ENCODE measurements around the gene CACNA1G. TPM values are rescaled to one million over a fixed set of nuclear protein-coding genes. Genes with fewer than 3 reads are reported as not detected.

Gene CACNA1G
- total RNA-seq, 4 donors from 2014 or later, result 0.15 to 0.94 (median 0.16) TPM; not detected in 1

- 20 to 100% methylated on average over 1 to 4 of the region's 12 CpGs for WGBS, 2 donors (ENCODE audit: low coverage in 1 of 2)
- Histone ChIP-seq H3K36me3 (no peaks in the 10 kb centered on the region), H3K27me3 (peaks cover 46% of the 10 kb centered on the region), H3K9me3 (no peaks in the 10 kb centered on the region), H3K4me1 (peaks cover 0 to 16% (median 11%) of the 10 kb centered on the region in 3 donors), H3K4me3 (no peak overlapping the region), H3K27ac (no peak overlapping the region)
- TF ChIP-seq EP300 (IDR thresholded peaks at IDR 0.05) (no peak), CTCF (IDR thresholded peaks at IDR 0.05) (no peak), POLR2A (IDR thresholded peaks at IDR 0.05) (no peak), POLR2AphosphoS5 (IDR thresholded peaks at IDR 0.05) (no peak)
- ATAC-seq, result no peak
These were observed 8.1 kb downstream of the CACNA1G start for GRCh38 chr17:50568659-50569058.

DNA sequence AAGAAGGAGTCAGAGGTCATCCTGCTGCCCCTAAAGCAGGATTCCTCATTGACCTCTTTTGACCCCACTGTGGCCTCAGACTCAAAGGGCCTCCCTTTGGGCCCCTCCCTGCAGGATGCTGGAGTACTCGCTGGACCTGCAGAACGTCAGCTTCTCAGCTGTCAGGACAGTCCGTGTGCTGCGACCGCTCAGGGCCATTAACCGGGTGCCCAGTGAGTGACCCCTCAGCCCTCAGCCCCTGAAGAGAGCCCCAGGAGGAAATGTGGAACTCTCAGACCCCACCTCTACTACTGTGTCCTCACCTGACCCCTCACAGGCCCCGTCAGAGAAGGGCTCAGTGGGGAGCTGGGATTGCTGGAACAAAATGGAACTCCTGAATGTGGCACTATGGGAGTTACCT, 9.1 kb downstream of the CACNA1G start:
- Histone ChIP-seq H3K4me1 (peaks cover 0 to 14% (median 8%) of the 10 kb centered on the region in 3 donors), H3K27ac (no peak overlapping the region), H3K27me3 (peaks cover 37% of the 10 kb centered on the region), H3K9me3 (no peaks in the 10 kb centered on the region), H3K36me3 (no peaks in the 10 kb centered on the region), H3K4me3 (no peak overlapping the region)
- 86 to 100% methylated on average over 1 of the region's 7 CpGs for WGBS, 2 donors (ENCODE audit: low coverage in 1 of 2)
- TF ChIP-seq EP300 (IDR thresholded peaks at IDR 0.05) (no peak), POLR2A (IDR thresholded peaks at IDR 0.05) (no peak), CTCF (IDR thresholded peaks at IDR 0.05) (no peak), POLR2AphosphoS5 (IDR thresholded peaks at IDR 0.05) (no peak)
- no peak for ATAC-seq

DNA sequence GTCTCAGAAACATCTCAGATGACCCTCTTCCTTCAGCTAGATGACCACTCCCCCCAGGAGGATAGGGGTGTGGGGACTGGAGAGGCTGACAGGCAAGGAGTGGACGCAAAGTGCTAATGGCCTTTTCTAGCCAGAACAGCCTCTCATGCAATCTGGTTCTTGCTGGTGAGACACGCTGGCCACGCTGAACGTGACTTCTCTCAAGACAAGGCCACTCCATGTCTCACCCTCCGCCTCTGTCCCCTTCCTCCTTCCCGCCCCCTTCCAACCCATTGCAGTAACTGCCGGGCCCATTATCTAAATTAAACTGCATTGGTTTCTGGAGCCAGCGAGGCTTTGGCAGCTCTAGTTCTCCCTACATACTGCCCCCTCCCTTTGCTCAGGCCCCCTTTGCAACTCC, 9.5 kb downstream of the CACNA1G start:
- no peaks in the 10 kb centered on the region for H3K36me3 ChIP-seq
- H3K4me3 ChIP-seq, result no peak overlapping the region
- no peak overlapping the region for H3K27ac ChIP-seq
- TF ChIP-seq POLR2AphosphoS5 (IDR thresholded peaks at IDR 0.05), result no peak
- TF ChIP-seq EP300 (IDR thresholded peaks at IDR 0.05), result no peak
- TF ChIP-seq POLR2A (IDR thresholded peaks at IDR 0.05), result no peak
- TF ChIP-seq CTCF (IDR thresholded peaks at IDR 0.05), result no peak
- peaks cover 0 to 9% (median 5%) of the 10 kb centered on the region in 3 donors for H3K4me1 ChIP-seq
- ATAC-seq, result no peak
- WGBS, 2 donors (ENCODE audit: low coverage in 1 of 2), result 85 to 90% methylated on average over 2 to 8 of the region's 8 CpGs
- H3K9me3 ChIP-seq, result no peaks in the 10 kb centered on the region
- peaks cover 32% of the 10 kb centered on the region for H3K27me3 ChIP-seq

DNA sequence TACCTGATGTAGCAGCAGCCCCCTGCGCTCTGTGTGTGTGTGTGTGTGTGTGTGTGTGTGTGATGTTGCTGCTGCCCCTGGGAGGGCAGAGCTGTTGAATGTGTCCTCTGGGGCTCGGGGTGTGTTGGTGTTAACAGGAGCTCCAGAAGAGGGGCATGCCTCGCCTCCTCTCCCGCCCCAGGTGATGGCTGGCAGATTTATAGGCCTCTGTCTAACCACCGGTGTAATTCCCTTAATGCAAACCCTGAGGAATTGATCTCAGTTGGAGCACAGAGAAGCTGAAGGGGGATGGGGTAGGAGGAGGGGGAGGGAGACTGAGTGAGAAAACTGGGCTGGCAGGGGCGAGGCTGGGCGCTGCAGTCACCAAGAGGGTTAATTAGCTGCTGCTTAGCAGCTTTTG, 10.0 kb downstream of the CACNA1G start:
- no peak for ATAC-seq
- 69 to 94% methylated on average over 2 to 3 of the region's 7 CpGs for WGBS, 2 donors (ENCODE audit: low coverage in 1 of 2)
- no peaks in the 10 kb centered on the region for H3K36me3 ChIP-seq

More for the DNA sequence above, 10.0 kb downstream of the CACNA1G start:
- peaks cover 27% of the 10 kb centered on the region for H3K27me3 ChIP-seq
- H3K9me3 ChIP-seq, result no peaks in the 10 kb centered on the region
- peaks cover 0 to 4% (median under 1%) of the 10 kb centered on the region in 3 donors for H3K4me1 ChIP-seq
- no peak for TF ChIP-seq CTCF (IDR thresholded peaks at IDR 0.05)
- TF ChIP-seq EP300 (IDR thresholded peaks at IDR 0.05), result no peak
- no peak overlapping the region for H3K27ac ChIP-seq
- no peak overlapping the region for H3K4me3 ChIP-seq

Data from gastroesophageal sphincter (tissue), 4 donors.